ENCODE results near the gene SLC6A5.

SLC6A5 gene

DNA sequence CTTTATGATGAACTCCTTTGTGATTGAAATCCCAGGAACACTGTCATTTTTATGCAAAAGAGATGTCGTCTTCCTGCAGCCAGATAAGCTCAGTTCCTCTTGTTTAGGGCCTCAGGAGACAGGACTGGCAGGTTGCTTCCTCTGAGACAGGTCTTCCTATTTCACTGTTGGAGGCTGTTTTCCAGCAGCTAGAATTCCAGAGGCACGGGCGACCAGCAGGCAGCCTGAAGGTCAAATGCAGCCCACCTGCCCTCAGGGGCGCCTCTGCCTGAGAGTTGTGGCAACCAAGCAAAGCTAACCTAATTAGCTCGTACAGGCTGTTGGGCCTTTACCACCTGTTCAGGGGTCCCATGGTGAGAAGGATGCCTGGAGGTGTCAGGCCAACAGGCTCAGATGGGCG is 22.3 kb downstream of the SLC6A5 start:
- DNase-seq (ENCODE audit: low read depth), result no peak

DNA sequence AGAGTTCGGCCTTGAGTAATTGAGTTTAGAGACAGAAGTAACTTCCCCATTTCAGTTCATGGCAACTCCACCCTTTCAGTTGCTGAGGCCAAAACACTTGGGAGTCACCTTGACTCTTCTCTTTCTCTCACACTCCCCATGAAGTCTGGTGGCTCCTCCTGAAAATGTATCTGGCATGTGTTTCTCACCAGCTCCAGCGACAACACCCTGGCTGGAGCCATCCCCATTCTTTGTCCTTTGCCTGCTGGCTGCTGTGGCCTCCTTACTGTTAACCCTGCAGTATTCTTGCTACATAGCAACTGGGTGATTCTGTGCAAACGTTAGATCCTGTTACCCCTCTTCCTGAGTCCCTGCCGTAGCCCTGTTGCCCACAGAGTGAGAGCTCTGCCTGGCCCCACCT is 23.8 kb downstream of the SLC6A5 start:
- DNase-seq (ENCODE audit: low read depth), result no peak

DNA sequence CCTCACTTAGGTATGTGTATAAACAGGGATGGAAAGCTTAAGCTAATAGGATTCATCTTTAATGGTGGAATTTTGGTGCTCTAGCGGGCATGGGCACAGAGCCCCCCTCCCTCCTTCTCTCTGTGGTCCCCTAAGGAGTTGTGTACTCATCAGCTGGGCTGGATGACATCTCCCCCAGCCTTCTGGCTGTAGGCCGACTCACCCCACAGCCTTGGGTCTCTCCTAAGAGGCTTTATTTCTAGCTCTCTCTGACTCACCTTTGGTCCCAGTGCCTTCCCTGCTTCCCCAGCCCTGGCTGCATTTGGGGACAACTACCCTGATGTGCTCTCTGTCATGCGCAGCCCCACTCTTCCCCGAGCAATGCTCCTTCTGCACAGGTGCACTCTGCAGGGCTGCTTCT is 26.9 kb downstream of the SLC6A5 start:
- DNase-seq (ENCODE audit: low read depth), result no peak

DNA sequence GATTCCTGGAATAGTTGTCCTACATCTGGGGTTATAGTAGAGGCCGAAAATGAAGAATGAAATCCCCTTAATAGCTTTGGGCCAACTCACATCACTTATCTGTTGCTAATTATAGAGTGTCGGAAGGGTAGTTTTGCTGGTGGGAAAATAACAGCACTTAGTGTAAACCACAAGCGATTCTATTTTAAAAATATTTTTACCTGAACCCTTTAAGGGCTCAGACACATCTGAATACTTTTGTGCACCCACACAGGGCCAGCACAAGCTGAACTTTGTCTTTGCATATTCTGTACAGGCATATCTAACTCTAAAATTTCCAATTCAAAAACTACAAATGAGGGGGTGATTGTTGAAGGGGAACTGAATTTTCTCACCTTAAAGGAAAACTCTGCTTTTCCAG is 27.6 kb downstream of the SLC6A5 start:
- no peak for DNase-seq (ENCODE audit: low read depth)

DNA sequence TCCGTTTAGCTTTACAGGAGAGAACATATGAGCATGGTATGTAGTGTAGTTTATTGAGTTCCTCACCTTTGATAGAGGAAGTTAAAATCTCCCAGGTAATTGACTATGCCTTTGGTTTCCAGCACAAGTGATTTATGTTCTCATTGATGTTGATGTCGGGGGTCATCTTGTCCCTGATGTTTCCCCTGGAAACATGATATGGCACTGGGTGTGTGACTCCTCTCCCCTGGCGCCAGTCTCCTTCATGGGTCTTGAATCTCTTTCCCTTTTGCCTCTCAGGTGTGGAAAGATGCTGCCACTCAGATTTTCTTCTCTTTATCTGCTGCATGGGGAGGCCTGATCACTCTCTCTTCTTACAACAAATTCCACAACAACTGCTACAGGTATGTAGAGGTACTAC is 28.3 kb downstream of the SLC6A5 start:
- DNase-seq (ENCODE audit: low read depth), result no peak

DNA sequence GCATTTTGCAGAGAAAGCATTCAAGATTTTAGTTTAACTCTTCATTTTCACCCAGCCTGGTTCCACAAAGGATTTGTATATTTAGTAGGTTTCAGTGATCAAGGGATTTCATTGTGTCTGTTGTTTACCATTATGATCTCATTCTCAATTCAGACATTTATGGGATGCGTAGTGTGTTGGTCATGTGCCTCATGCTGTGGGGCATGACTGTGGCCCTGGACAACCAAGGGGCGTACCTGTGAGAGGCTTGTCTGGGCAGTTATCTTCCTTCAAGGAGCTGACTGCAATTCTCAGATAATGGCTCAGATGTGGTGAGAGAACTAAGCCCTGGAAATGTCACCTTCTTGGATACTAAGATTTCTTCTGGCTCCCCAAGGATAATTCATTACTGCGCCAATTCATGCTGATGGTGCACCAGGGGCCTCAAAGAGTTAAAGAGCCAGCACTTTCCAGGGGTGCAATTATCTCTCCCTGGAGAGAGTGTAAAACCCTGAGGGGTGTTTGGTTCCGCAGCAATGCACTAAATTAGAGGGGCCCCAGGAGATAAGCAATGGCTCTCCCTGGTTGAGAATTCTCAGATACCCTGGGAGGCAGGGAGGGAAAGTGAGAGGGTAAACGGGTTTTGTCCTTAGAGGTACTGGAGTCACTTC is 32.2 kb downstream of the SLC6A5 start:
- DNase-seq (ENCODE audit: low read depth), result no peak

DNA sequence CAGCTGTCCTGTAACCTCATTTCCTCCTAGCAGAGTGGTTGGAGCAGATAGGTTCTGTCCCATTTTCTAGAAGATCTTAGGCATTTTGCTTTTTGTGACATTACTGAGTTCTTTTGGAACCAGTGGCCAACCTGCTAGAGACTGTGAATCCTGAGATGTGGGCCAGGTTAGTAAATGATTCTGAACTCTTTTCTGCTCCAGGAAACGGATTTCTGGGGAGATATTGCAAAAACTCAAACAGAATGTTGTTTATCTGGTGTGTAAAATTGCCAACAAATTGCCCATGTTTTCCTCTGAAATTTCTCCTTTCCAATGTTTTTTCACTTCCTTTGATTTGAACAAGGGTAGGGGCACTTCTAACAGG is 32.7 kb downstream of the SLC6A5 start:
- no peak for DNase-seq (ENCODE audit: low read depth)

DNA sequence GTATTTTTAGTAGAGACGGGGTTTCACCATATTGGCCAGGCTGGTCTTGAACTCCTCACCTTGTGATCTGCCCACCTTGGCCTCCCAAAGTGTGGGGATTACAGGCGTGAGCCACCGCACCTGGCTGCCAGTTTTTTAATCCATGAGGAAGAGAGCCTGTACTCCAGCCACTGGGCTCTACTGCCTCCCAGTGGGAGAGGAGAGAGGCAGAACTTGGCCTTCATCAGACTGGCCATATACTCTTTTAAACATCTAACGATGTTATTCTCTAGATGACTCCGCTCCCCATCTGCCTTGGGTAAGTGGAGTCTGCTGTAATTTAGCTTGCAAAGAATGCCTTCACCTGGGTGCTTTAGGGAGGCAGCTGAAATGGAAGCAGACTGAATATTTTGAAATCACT is 34.6 kb downstream of the SLC6A5 start:
- no peak for DNase-seq (ENCODE audit: low read depth)

DNA sequence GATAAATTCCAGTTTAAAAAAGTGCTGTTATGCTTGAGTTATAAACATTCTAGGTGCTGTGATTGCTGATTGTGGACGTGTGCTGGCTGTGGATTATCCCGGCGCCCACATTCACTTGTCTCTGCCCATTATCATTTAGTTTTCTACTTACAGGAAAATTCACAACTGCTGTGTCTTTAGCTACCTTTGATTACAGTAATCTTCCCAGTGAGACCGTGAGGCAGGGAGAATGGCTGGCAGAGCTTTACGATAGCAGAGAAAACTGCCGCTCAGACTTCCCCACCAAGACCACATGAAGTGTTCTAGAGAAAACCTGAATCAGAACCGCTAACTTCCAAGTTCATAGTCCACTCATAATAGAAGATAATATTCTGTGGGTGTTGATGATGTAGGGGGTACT is 35.4 kb downstream of the SLC6A5 start:
- no peak for DNase-seq (ENCODE audit: low read depth)

DNA sequence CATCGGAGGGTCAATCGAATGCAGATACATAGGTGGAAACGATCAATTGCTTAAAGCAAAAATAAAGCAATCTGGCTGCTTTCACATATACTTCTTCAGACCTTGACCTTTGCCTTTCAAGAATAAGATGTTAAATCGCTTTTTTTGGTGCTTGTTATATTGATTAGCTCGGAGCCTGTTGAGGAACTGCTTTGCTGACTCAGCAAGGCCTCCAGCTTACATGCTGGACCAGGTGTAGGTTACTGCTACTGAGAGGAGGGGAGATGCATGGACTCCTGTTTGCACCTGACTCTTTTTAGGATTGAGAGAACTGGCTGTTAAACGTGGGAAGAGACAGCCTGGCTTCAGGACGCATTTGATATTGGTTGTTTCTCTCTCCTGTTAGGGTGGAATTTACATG is 38.7 kb downstream of the SLC6A5 start:
- DNase-seq (ENCODE audit: low read depth), result no peak

DNA sequence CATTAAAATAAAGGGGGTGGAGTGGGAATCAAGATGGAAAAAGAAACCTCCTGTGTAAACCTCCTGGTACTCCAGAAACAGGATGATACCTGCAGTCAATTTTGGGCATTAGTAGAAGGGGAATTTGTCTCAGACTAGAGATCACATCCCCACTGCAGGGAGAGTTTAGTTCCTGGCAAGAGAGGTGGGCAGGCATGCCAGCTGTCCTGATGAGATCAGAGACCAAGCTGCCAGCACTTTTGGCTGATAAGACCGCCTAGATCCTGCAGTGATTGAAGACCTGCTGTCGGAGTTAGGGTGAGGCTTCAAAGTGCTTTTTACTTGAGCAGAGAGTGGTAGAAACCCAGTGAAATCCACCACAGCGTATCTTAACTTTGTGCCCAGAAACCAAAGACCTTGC is 40.3 kb downstream of the SLC6A5 start:
- DNase-seq (ENCODE audit: low read depth), result no peak

DNA sequence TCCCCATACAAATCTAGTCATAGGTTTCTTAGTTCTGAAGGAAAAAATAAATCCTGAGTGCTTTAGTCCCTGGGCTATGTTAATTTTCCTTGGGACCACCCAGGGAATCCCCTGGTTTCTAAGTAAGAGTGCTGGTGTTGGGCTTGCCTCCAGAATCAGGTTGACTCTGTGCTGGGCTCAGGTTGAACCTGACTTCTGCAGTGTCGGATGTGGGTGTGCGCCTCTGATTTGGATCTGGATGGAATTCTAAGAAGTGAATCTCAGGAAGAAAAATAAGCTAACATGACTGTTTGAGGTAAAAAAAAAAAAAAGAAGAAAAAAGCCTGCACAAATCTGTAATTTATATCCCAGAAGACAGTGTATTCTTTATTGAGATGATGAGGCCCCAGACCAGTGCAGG is 41.0 kb downstream of the SLC6A5 start:
- DNase-seq (ENCODE audit: low read depth), result no peak

DNA sequence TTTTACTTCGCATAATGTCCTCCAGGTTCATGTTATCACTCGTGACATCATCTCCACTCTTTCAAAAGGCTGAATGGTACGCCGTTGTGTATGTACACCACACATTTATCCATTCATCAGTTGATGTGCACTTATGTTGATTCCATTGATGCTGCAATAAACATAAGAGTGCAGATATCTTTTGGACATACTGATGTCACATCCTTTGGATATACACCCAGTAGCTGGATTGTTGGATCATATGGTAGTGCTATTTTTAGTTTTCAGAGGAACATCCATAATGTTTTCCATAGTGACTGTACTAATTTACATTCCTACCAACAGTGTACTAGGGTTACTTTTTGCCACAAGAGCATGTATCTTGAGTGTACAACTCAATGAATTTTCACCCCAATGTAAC is 45.0 kb downstream of the SLC6A5 start:
- DNase-seq (ENCODE audit: low read depth), result no peak

DNA sequence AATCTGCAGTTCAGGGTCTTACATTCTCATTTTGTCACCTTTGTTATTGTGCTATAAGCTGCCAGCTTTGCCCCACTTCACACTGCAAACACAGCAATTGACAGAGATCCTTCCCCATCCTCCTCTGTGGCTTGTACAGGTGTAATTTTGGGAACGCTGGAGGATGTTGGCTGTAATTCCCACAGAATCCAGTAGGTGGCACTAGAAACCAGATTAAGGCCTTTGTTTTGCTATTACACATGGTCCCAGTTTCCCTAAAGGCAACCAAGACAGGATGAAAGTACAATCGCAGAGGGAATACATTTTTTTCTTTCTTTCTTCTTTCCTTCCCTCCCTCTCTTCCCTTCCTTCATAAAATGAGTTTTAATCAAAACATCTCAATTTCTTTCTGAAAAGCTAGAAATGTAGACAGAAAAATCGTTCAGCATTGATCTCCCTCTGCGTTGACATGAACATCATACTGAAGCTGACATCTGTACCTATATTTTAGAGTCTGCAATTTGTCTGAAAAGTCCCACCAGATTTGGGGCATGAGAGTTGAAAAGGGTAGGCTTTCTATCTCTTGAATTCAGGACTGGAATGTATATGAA is 48.7 kb downstream of the SLC6A5 start:
- DNase-seq (ENCODE audit: low read depth), result peak; percentile 6

DNA sequence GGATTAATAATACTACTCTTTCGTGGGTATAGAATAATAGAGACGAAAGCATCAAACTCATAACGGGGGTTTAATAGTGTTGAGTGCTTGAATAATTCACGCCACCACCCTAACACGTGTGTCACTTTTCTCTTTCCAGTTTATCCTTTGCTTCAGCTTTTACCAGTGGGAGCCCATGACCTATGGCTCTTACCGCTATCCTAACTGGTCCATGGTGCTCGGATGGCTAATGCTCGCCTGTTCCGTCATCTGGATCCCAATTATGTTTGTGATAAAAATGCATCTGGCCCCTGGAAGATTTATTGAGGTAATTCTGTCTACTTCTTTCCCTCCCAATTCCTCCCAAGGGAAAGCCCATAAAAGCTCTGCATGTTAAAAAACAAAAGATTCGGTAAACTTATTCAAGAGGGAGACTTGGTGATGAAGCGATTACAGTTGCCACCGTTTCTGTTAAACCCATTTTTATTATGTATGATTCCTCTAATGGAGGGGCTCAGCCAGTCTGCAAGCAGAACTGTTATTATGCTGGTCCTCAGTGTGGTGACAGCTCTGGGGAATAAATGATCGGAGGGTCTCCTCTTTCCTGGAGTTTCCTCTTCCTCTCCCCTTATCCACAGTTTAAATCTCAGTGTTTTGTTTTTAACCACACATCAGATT is 52.9 kb downstream of the SLC6A5 start:
- DNase-seq (ENCODE audit: low read depth), result no peak

DNA sequence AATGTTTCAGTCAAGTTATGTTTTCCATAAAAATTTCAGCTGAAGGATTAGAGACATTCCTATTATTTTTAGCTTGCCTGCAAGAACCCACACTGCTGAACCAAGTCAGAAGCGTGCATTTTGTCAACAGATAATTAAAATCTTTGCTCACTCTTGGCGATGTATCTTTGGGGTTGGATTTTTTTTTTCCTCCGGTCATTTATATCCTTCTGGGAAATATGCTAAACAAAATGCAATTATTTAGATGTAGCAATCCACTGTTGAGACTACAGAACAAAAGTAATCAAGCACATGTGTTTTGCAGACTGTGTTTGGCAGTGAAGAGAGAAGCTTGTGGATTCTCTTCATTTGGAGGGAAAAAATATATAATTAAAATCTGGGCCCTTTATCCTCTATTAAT is 54.6 kb downstream of the SLC6A5 start:
- no peak for DNase-seq (ENCODE audit: low read depth)

DNA sequence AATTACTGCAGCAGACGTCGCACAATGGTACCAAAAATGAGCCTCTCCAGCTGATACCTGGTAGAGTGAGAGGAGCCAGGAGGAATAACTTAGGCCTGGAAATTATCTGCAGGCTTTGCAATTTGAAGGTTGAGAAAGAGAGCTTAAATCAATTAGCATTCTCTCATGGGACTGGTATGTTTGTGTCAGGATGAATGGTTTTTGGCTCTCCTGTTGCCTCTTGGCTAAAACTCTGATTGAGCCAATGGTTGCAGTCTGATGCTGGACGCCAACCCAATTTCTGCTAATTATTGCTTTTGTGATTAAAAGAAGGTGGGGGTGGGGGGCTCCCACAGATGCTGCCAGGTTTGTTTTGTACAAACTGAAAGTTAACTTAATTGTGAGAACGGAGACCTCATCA is 57.5 kb downstream of the SLC6A5 start:
- no peak for DNase-seq (ENCODE audit: low read depth)

DNA sequence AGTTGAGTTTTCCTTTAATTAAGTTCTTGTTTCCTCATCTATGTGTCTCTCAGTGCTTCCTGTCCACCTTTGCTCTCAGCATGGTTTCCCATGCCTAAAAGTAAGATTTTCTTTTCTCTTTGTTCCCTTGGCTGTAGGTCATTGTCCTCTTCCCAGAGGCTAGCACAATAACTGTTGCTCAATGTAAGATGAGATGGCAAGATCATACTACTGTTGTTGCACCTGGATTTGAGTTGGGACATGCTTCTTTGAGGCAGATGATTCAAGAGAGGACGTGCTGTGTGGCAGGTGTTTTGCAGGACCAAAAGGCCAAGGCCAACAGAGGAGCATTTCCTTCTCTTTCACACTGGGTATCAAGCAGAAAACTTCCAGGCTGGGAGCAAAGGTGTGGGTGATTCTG is 58.7 kb downstream of the SLC6A5 start:
- no peak for DNase-seq (ENCODE audit: low read depth)

DNA sequence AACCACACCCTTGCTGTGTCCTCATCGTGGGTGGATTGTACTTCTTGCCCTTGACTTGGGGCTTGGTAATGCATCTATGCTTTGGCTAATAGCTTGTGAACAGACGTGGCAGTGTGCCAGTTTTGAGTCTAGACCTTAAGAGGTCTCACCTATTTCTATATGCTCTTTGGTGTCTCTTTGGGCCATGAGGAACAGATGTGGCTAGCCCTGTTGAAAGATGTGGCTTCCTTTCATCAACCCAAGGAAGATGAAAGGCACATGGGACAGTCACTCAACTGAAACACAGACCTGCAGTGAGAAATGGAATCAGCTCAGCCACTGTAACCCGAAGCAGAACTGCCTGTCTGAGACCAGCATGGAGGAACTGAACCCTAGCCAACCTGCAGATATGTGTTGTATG is 62.0 kb downstream of the SLC6A5 start:
- no peak for DNase-seq (ENCODE audit: low read depth)

DNA sequence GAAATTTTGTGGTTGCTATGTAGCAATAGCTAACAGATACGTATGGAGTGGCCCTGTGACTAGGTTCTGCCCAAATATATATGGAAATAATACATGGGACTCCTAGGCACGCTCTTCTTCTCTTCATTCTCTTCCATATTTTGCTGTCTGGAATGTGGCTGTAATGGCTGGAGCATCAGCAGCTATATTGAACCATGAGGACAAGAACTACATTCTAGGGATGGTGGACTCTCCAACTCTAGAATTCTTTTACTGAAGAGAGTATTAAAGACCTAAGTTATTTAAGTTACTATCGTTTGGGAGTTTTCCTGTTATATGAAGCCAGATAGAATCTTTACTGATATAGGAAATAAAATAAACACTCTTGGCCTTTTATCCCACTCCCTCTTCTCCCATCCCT is 62.4 kb downstream of the SLC6A5 start:
- no peak for DNase-seq (ENCODE audit: low read depth)

DNA sequence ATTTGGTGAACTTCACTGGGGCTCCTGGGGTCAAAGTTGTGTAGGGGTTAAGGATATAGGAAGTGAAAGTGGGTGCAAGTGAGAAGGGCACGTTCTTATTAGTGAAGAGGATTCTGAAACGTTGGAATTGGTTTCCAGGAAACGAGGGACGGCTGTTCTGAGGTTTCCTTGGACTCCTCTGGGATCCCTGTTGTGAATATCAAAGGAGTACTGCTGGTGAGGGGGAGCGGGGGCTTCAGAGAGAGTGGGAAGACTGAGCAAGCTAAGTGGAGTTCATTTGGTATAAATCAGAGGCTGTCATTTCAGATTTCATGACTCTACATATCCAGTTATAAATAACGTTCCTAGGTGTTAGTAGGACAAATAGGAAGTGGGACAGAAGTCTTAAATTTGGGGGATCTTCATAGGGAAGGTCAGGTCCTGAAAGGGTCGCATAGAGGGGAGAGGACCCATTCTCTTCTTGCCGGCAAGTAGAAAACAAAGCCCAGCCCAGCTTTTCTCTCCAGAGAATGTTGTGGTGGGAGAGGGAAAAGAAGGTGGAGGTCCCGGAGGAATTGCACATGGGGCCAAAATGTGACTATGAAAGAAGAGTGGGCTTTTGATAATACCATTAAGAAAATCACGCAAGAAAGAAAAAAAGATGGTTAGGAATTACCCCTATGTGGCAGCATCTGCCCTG is 68.9 kb downstream of the SLC6A5 start:
- no peak for DNase-seq (ENCODE audit: low read depth)

DNA sequence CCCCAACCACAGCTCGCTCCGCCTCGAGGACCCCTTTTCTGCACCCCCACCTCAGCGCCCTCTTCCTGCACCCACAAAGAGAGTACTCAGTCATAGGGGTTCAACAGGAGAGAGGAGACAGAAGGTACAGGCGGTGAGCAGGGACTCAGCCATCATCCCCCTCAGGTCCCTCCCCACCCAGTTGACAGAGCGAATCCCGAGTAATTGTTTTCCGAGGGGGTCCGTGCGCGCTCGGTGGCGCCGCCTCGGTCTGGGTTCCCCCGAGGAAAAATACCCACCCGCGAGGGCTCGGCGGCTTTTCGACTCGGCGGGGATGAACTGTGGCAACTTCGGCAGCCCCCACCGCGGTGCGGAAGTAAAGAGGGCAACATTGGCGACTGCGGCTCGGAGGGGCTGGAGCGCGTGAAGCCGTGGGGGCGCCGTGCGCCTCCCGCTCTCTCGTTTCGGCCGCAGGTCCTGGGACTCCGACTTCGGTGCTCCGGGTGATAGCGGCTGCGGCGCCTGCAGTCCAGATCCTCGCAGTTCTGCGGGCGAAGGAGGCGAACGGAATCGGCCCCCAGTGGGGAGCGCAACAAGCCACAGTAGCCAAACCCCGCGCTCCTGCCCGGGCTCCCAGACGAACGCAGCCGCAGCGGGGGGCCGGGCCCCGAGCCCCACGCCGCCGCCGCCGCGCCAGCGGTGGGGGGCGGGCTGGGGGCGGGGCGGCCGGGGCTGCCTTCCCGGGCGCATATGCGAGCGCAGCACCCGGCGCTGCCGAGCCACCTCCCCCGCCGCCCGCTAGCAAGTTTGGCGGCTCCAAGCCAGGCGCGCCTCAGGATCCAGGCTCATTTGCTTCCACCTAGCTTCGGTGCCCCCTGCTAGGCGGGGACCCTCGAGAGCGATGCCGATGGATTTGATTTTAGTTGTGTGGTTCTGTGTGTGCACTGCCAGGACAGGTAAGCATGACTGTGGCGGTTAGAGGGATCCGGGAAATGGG is 69.7 kb downstream of the SLC6A5 start, which contains the start of gene NELL1:
Gene NELL1 (plus strand): TSS at position 743 of the 976 bp plus-strand sequence.
- no peak for DNase-seq (ENCODE audit: low read depth)

All from stimulated activated CD8-positive, alpha-beta memory T cell treated with anti-CD3 and anti-CD28 coated beads, Interleukin-15, amount 100 ng/mL, for 1 hour (primary cell).